Neural cell (in vitro differentiated cells): ENCODE measurements around the gene NFE2. TPM values are rescaled to one million over a fixed set of nuclear protein-coding genes. Genes with fewer than 3 reads are reported as not detected.
"Not testable (repeated sequence)": the region's sequence is repeated elsewhere in the genome, so short reads cannot be mapped to it uniquely, and the experiment has no call there.

Experiments used
- H2AFZ ChIP-seq: fragments of 200-600, 300-800 bp; sonication (generic), shearing (Covaris generic); 2 replicates; pipeline ENCODE4 v1.6.0; 2014; ENCODE audit warnings: low read depth, mild to moderate bottlenecking, antibody characterized with exemption, low read length, moderate library complexity
- H3F3A ChIP-seq: fragments of 200-600 bp; shearing (Covaris generic); 2 replicates; pipeline ENCODE4 v1.6.1; 2016; ENCODE audit warnings: mild to moderate bottlenecking, moderate library complexity, mixed read lengths, antibody characterized with exemption, low read length; ENCODE audit not compliant: insufficient read depth, poor library complexity, severe bottlenecking
- H3K27ac ChIP-seq: fragments of 200-600, 300-800 bp; sonication (generic), shearing (Covaris generic); 2 replicates; pipeline ENCODE4 v1.5.1; 2014; ENCODE audit warnings: mild to moderate bottlenecking, low read length, moderate library complexity
- H3K27me3 ChIP-seq: fragments of 300-800, 200-600 bp; sonication (generic), shearing (Covaris generic); 2 replicates; pipeline ENCODE4 v1.6.0; 2014; ENCODE audit warnings: mild to moderate bottlenecking, low read depth, low read length, moderate library complexity; ENCODE audit not compliant: insufficient read depth
- H3K36me3 ChIP-seq: fragments of 300-800, 200-600 bp; sonication (generic), shearing (Covaris generic); 2 replicates; pipeline ENCODE4 v1.5.1; 2014; ENCODE audit warnings: mild to moderate bottlenecking, antibody characterized with exemption, low read length, moderate library complexity; ENCODE audit not compliant: insufficient read depth
- H3K4me2 ChIP-seq: fragments of 300-800, 200-600 bp; sonication (generic), shearing (Covaris generic); 2 replicates; pipeline ENCODE4 v1.6.0; 2014; ENCODE audit warnings: mild to moderate bottlenecking, low read length
- H3K4me3 ChIP-seq: fragments of 300-800, 200-600 bp; sonication (generic), shearing (Covaris generic); 2 replicates; pipeline ENCODE4 v1.5.1; 2014; ENCODE audit warnings: mild to moderate bottlenecking, low read length, moderate library complexity
- H3K79me2 ChIP-seq: fragments of 200-600 bp; shearing (Covaris generic); replicated peaks from 2 replicates; pipeline ENCODE4 v1.6.0; 2014; ENCODE audit warnings: mild to moderate bottlenecking, low read length, moderate library complexity; ENCODE audit not compliant: insufficient read depth
- H3K9ac ChIP-seq: fragments of 300-800, 200-600 bp; sonication (generic), shearing (Covaris generic); 2 replicates; pipeline ENCODE4 v1.6.1; 2016; ENCODE audit warnings: mild to moderate bottlenecking, low read length, mixed read lengths
- H3K9me2 ChIP-seq: fragments of 200-600 bp; shearing (Covaris generic); 2 replicates; pipeline ENCODE4 v1.6.1; 2016; ENCODE audit warnings: mild to moderate bottlenecking, low read length, mixed read lengths; ENCODE audit not compliant: insufficient read depth
- H3K9me3 ChIP-seq: fragments of 200-600, 300-800 bp; sonication (generic), shearing (Covaris generic); 2 replicates; pipeline ENCODE4 v1.6.1; 2016; ENCODE audit warnings: mild to moderate bottlenecking, mixed run types, low read length, moderate library complexity, mixed read lengths
- H4K20me1 ChIP-seq: fragments of 200-600 bp; shearing (Covaris generic); 2 replicates; pipeline ENCODE4 v1.6.1; 2016; ENCODE audit warnings: mild to moderate bottlenecking, mixed run types; ENCODE audit not compliant: insufficient read depth
- EZH2 ChIP-seq: fragments of 200-600, 300-800 bp; shearing (Covaris generic), sonication (generic); IDR thresholded peaks from 2 replicates; pipeline ENCODE4 v1.6.1; 2014; ENCODE audit warnings: antibody characterized with exemption, low read length, borderline replicate concordance, mild to moderate bottlenecking; ENCODE audit not compliant: insufficient read depth, poor library complexity, severe bottlenecking
- MXI1 ChIP-seq: fragments of 450-650 bp; conservative IDR thresholded peaks from 2 replicates; pipeline ENCODE4 v1.6.1; 2014; ENCODE audit warnings: antibody characterized with exemption, mild to moderate bottlenecking; ENCODE audit not compliant: poor library complexity, severe bottlenecking
- POLR2AphosphoS5 ChIP-seq: IDR thresholded peaks from 2 replicates; pipeline ENCODE4 v1.6.1; 2012
- polyA plus RNA-seq: library from polyadenylated mRNA; depleted of rRNA; stranded (reverse); fragments of >200 nt; gene quantifications from 2 replicates; pipeline ENCODE4 v1.2.3, GENCODE V29; 2014
- TF ChIP-seq, protein P1 (sequence below): fragments of 450-650 bp; IDR thresholded peaks from 2 replicates; pipeline ENCODE4 v1.5.1; 2014; ENCODE audit warnings: antibody characterized with exemption, mild to moderate bottlenecking, moderate library complexity; ENCODE audit not compliant: poor library complexity, severe bottlenecking
- TF ChIP-seq, protein P2 (sequence below): IDR thresholded peaks from 2 replicates; pipeline ENCODE4 v1.6.1; 2012; ENCODE audit warnings: borderline replicate concordance

NFE2 gene
- polyA plus RNA-seq, 1 donor from 2014 or later, result not detected

DNA sequence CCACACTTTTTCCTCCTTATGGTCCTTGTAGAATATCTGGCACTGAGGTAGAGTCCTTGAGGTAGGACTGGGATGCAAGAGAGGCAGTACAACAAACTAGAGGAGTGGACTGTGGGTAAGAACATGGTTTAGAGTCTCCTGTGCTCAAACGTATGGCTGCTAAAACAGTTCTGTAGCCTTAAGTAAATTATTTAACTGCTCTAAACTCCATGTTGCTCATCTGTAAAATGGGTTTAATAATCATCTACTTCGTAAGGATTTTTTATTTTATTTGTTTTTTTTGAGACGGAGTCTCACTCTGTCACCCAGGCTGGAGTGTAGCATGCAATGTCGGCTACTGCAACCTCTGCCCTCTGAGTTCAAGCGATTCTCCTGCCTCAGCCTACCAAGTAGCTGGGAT lies 20.5 kb upstream of the NFE2 start:
- no peak overlapping the region for H3K27ac ChIP-seq
- no peak overlapping the region for H3K9ac ChIP-seq
- no peak overlapping the region for H3K4me2 ChIP-seq
- no peaks in the 10 kb centered on the region for H3K9me2 ChIP-seq
- no peaks in the 10 kb centered on the region for H3K27me3 ChIP-seq
- H3K79me2 ChIP-seq, result peaks cover 10% of the 10 kb centered on the region
- no peaks in the 10 kb centered on the region for H3F3A ChIP-seq
- no peaks in the 10 kb centered on the region for H3K9me3 ChIP-seq
- TF ChIP-seq POLR2AphosphoS5 (no peak), MXI1 (no peak), EZH2 (no peak)
- TF ChIP-seq, protein P1, sequence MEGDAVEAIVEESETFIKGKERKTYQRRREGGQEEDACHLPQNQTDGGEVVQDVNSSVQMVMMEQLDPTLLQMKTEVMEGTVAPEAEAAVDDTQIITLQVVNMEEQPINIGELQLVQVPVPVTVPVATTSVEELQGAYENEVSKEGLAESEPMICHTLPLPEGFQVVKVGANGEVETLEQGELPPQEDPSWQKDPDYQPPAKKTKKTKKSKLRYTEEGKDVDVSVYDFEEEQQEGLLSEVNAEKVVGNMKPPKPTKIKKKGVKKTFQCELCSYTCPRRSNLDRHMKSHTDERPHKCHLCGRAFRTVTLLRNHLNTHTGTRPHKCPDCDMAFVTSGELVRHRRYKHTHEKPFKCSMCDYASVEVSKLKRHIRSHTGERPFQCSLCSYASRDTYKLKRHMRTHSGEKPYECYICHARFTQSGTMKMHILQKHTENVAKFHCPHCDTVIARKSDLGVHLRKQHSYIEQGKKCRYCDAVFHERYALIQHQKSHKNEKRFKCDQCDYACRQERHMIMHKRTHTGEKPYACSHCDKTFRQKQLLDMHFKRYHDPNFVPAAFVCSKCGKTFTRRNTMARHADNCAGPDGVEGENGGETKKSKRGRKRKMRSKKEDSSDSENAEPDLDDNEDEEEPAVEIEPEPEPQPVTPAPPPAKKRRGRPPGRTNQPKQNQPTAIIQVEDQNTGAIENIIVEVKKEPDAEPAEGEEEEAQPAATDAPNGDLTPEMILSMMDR, result no peak
- no peaks in the 10 kb centered on the region for H4K20me1 ChIP-seq
- no peak overlapping the region for H2AFZ ChIP-seq
- no peaks in the 10 kb centered on the region for H3K36me3 ChIP-seq
- no peak overlapping the region for H3K4me3 ChIP-seq

DNA sequence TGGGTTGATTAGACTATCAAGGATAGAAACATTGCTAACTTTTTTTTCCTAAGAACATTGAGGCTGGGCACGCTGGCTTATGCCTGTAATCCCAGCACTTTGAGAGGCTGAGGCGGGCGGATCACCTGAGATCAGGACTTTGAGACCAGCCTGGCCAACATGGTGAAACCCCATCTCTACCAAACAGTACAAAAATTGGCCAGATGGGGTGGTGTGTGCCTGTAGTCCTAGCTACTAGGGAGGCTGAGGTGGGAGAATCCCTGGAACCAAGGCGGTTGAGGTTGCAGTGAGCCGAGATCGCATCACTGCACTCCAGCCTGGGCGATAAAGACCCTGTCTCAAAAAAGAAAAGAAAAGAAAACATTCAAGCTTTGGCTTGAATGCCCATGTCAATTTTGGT lies 11.5 kb upstream of the NFE2 start:
- H3K9ac ChIP-seq, H3K9me2 ChIP-seq, H3K4me3 ChIP-seq, H4K20me1 ChIP-seq, H3K79me2 ChIP-seq, H3K27me3 ChIP-seq, H3K27ac ChIP-seq, H3K4me2 ChIP-seq, H3F3A ChIP-seq, H3K9me3 ChIP-seq, H3K36me3 ChIP-seq, H2AFZ ChIP-seq: not testable (repeated sequence)

DNA sequence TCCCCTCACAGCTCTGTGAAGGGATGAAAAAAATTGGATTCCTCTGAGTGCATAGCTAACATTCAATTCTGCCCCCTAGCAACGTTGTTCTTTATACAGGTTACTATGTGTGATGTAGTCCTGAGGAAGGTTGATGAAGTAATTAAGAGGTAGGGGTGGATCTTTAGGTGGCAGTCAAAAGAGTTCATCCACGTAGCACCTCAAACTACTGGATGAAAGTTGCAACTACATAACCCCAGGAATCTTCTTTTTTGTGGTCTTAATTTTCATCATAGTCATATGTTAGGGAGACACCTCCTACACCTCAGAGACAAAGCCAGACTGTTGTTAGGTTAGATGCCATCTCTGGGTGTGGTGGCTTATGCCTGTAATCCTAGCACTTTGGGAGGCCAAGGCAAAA lies 10.2 kb upstream of the NFE2 start:
- no peaks in the 10 kb centered on the region for H3K27me3 ChIP-seq
- no peak overlapping the region for H3K4me3 ChIP-seq
- no peak overlapping the region for H3K4me2 ChIP-seq
- no peaks in the 10 kb centered on the region for H3K9me3 ChIP-seq
- H3K36me3 ChIP-seq, result no peaks in the 10 kb centered on the region
- H2AFZ ChIP-seq, result no peak overlapping the region
- TF ChIP-seq, protein P2, sequence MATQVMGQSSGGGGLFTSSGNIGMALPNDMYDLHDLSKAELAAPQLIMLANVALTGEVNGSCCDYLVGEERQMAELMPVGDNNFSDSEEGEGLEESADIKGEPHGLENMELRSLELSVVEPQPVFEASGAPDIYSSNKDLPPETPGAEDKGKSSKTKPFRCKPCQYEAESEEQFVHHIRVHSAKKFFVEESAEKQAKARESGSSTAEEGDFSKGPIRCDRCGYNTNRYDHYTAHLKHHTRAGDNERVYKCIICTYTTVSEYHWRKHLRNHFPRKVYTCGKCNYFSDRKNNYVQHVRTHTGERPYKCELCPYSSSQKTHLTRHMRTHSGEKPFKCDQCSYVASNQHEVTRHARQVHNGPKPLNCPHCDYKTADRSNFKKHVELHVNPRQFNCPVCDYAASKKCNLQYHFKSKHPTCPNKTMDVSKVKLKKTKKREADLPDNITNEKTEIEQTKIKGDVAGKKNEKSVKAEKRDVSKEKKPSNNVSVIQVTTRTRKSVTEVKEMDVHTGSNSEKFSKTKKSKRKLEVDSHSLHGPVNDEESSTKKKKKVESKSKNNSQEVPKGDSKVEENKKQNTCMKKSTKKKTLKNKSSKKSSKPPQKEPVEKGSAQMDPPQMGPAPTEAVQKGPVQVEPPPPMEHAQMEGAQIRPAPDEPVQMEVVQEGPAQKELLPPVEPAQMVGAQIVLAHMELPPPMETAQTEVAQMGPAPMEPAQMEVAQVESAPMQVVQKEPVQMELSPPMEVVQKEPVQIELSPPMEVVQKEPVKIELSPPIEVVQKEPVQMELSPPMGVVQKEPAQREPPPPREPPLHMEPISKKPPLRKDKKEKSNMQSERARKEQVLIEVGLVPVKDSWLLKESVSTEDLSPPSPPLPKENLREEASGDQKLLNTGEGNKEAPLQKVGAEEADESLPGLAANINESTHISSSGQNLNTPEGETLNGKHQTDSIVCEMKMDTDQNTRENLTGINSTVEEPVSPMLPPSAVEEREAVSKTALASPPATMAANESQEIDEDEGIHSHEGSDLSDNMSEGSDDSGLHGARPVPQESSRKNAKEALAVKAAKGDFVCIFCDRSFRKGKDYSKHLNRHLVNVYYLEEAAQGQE, result no peak
- TF ChIP-seq MXI1, result no peak
- TF ChIP-seq, protein P1, result no peak
- no peak overlapping the region for H3K9ac ChIP-seq
- no peak overlapping the region for H3K27ac ChIP-seq
- no peaks in the 10 kb centered on the region for H3K9me2 ChIP-seq
- H4K20me1 ChIP-seq, result no peaks in the 10 kb centered on the region
- no peaks in the 10 kb centered on the region for H3F3A ChIP-seq
- no peaks in the 10 kb centered on the region for H3K79me2 ChIP-seq
